T-helper 9 cell (primary cell): ENCODE results near the gene ROBO1.

Experiments used
- DNase-seq: peaks from one replicate; pipeline ENCODE4 v3.0.0-alpha.2; 2020

Gene ROBO1

GRCh38 chr3:79148786-79149185 is 619.0 kb downstream of the ROBO1 start:
- DNase-seq, result no peak

DNA sequence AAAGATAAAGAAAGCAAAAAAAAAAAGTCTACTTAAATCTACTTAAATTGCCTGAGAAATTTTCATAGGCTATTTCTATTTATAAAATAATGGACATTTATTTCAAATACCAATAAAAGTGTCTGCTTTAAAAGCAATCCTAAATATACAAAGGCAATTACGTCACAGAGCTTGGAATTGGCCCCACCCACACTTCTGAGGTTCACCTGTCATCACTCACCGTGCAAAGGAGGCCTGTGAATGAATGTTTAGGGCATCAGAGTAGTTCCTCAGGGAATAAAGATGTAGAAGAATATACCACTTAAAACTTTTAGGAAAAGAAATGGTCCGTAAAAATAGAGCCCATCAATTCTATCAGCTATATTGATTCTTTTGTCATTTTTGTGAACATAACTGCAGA is 621.8 kb downstream of the ROBO1 start:
- DNase-seq, result no peak

DNA sequence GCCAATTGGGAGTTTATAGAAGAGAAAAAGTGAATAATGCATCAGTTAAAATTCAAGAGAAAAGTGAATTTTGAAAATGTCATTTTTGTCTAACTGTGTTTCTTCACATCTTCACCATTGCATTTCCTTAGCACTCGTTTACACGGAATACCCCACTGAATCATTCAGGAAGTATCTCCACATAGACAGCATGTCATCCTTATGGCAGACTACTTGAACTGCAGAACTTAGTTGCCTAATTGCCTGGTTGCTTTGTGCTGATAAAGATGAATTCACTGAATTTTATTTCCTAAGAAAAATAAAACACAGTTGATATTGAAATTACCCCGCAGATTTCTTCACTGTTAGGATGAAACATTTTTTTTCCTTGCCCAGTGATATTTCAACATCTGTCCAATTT is 627.1 kb downstream of the ROBO1 start:
- no peak for DNase-seq

DNA sequence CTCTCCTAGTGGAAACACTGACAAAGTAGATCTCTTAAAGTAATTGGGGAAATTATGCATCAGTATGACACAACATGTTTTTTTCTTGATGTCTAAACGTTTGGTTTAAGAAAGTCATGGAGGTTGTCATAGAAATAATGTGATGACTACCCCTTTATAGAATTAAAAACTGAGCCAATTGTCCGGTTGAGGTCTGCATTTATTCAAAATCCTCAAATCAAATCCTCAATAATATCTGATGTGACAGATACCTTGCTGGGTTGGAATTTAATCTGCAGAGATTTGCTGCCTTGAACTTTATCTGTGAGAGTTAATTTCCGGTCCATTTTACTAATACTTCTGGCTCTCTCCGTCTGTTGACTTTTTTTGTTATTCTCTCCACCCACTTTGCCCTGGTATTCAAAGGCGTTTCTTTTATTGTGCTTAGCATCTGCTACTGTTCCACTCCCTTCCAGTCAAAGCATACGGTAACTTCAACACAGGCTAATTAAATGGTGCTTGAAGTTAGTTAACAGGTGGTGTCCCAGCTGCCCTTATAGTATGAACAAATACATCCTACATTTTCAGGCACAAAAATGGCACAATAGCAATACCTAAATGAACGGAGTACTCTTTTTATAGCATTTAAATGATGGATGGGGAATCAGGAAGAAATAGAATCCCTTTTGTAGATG is 628.3 kb downstream of the ROBO1 start:
- DNase-seq, result no peak

- no peak for DNase-seq
Measured at GRCh38 chr3:79125313-79125984, 642.3 kb downstream of the ROBO1 start.

DNA sequence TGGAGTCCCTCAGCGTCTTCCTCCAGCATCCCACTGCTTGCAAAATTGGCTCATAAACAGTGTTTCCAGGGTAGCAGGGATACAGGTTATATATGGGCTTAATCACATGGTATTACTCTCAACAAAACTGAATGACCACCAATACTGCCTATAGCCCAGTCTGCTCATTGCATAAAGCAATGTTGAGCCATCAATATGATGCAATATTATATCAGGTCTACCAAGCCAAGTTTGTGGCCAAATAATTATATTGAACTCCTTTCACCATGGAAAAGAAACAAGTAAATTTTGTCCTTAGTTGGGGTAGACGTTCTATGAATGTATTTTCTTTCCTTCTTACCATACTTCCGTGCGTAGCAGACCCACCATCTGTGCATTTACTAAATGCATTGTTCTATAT is 652.3 kb downstream of the ROBO1 start:
- DNase-seq, result no peak

- no peak for DNase-seq
Measured at GRCh38 chr3:79113876-79114275, 653.9 kb downstream of the ROBO1 start.

DNA sequence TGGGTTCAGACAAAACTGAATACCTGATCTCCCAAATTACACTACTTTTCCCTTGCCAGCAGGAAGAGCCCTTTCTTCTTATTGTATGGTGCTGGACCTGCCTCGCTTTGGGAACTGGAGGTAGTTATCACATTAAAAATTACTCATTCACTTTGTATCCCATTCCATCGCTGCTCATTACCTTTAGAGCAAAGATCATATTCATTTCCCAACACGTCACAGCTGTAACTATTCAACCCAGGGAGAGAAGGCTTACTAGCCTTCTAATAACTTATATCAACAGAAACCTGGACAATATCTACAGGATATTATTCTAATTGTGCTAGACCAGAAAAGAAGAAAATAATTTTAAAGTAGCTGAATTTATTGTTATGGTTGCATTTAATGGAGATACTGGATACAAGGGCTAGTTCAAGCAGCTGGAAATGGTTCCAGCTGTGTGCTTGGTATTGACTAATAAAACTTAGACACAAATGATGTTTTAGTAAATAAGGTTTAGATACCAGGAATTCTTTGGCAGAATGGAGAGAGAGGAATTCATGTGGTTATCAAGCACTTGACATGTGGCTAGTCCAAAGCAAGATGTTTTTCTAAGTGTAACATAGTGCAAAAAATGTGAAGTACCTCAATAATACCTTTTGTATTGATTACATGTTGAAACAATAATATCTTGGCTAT is 656.3 kb downstream of the ROBO1 start:
- no peak for DNase-seq

- DNase-seq, result no peak
Measured at GRCh38 chr3:79109754-79110153, 658.0 kb downstream of the ROBO1 start.

- no peak for DNase-seq
Measured at GRCh38 chr3:79103307-79103706, 664.5 kb downstream of the ROBO1 start.

- DNase-seq, result no peak
Measured at GRCh38 chr3:79097964-79098660, 669.7 kb downstream of the ROBO1 start.

DNA sequence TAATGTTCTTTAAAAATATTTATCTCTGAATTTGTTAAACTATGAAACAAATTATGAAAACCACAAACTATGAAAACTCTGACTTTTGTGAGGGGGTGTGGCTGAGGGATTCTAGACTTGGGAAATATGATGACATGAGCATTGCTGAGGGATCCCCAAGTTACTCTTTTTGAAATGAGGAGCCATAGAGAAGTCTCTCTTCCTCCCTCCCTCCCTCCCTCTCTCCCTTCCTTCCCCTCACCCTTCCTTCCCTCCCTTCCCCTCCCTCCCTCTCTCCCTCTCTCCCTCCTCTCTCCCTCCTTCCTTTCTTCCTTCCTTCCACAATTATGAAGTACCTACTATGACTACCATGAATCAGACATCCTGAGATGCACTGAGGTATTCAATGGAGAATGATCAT is 673.1 kb downstream of the ROBO1 start:
- DNase-seq, result no peak

- DNase-seq, result no peak
Measured at GRCh38 chr3:79086514-79086913, 681.3 kb downstream of the ROBO1 start.

DNA sequence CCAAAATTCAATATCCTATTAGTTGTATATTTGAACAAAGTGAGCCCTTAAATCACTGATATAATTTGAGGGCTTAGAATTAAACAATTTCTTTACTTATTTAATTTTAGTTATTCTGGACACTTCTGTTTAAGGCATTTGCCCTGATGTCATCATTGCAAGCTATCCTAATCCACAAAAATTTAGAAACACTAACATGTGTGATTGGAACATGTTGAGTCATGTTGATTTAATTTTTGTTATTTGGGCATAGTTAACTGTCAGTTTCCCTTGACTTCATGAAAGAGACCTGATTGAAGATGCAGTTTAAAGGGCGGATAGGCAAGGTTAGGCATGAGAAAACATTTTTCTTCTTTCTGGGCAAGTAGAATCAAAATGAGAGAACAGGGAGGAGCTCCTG is 682.6 kb downstream of the ROBO1 start:
- no peak for DNase-seq

- DNase-seq, result no peak
Measured at GRCh38 chr3:79081335-79081734, 686.5 kb downstream of the ROBO1 start.

GRCh38 chr3:79074558-79074957 is 693.2 kb downstream of the ROBO1 start:
- no peak for DNase-seq

DNA sequence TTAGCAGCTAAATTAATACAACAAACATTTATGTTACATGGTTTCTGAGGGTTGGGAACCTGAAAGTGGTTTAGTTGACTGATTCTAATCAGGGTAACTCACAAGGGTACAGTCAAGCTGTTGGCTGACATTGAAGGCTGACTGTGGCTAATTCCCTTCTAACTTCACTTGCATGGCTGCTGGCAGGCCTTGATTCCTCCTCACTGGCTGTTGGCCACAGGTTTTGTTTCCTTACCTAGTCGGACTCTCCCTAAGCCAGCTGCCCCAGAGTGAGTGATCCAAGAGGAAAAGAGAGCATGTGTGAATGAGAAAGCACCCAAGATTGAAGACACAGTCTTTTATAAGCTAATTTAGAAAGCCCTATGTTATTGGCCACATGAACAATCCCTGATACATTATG is 700.1 kb downstream of the ROBO1 start:
- no peak for DNase-seq

GRCh38 chr3:79066481-79066880 is 701.3 kb downstream of the ROBO1 start:
- DNase-seq, result no peak

DNA sequence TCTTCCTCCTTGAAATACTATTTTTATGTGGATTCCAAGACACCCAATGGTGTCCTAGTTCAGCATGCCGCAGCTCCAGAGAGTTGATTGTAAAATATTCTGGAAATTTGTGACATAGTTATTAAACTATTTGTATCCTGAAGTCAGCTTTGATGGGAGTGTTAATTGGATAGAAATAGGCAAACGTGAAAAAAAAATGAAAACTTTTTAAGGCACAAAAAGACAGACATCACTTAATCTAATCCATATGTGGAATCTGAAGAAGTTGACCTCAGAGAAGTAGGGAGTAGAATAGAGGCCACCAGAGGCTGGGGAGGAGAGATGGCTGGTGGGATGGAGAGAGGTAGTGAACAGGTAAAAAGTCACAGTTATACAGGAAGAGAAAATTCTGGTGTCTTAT is 704.2 kb downstream of the ROBO1 start:
- DNase-seq, result no peak

DNA sequence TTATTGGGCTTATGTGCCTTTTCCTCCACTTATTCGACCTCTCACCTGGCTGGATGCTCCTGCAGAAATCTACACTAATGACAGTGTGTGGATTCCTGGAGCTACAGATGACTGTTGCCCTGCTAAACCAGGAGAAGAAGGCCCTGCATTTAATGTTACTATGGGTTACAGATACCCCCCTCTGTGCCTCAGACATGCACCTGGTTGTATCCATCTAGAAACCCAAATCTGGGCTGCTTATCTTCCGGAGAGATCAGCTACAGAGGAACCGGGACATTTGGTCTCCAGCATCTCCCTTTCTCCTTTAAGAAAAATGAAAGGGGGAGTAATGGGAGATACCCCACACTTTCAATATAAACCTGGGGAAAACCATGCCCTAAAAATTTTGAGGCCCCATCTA is 710.0 kb downstream of the ROBO1 start:
- DNase-seq, result no peak

- DNase-seq, result no peak
Measured at GRCh38 chr3:79056498-79056897, 711.3 kb downstream of the ROBO1 start.

DNA sequence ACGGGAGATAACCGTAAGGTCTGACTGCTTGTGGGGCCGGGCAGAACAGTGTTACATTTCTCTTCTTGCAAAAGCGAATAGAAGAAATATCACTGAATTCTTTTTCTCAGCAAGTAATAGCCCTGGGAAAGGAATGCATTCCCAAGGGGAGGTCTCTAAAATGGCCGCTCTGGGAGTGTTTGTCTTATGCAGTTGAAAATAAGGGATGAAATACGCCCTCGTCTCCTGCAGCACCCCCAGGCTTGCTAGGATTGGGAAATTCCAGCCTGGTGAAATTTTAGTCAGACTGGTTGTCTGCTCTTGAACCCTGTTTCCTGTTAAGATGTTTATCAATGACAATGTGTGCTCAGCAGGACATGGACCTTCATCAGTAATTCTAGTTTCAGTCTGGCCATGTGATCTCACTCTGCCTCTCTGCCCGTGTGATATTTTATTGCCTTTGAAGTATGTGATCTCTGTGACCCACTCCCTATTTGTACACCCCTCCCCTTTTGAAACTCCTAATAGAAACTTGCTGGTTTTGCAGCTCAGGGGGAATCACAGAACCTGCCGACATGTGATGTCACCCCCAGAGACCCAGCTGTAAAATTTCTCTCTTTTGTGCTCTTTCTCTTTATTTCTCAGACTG is 715.6 kb downstream of the ROBO1 start:
- DNase-seq, result peak; percentile 0

DNA sequence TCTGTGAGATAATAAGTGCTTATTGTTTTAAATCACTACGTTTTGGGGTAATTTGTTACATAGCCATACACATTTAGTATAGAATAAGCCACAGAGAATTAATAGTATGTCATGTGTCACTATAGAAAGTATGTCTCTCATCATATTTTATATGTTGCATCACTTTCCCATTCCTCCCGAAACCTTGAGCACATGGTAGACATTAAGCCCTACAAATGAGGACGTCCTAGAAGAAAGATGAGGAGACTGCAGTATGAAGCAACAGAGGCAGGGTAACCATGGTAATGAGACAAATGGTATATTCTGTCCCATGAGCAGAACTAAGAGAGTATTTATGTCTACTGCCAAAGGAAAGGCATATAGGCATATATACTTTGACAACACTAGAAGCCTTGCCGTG is 720.2 kb downstream of the ROBO1 start:
- DNase-seq, result no peak
